GM23248 (cell line): Measurements from ENCODE around the gene RCAN3.

ENCODE experiments used
- EZH2 ChIP-seq: fragments of 200-600 bp; sonication (generic); IDR thresholded peaks from 2 replicates; pipeline ENCODE4 v1.6.1; 2018; ENCODE audit warnings: antibody characterized with exemption, mild to moderate bottlenecking; ENCODE audit not compliant: insufficient read depth, poor library complexity, severe bottlenecking
- EZH2phosphoT487 ChIP-seq: fragments of 200-600 bp; sonication (generic); IDR thresholded peaks from 2 replicates; pipeline ENCODE4 v1.6.1; 2018; ENCODE audit warnings: antibody characterized with exemption, moderate library complexity, mild to moderate bottlenecking, low read depth; ENCODE audit not compliant: insufficient read depth

GRCh38 chr1:24551960-24552571 lies 49.4 kb downstream of the RCAN3 start:
- TF ChIP-seq EZH2phosphoT487: no peak
- TF ChIP-seq EZH2: no peak
